H9 (cell line): ENCODE results near the gene ZNF319. TPM values are rescaled to one million over a fixed set of nuclear protein-coding genes. Genes with fewer than 3 reads are reported as not detected.

Source experiments
- DNase-seq: peaks from one replicate; pipeline ENCODE4 v3.0.0-alpha.2; 2017
- H2AFZ ChIP-seq: one replicate; pipeline ENCODE4 v1.6.1; 2013; ENCODE audit warnings: mild to moderate bottlenecking, low read length, control low read depth, moderate library complexity
- H2AK5ac ChIP-seq: 2 replicates; pipeline ENCODE4 v1.6.1; 2013; ENCODE audit warnings: low read length, control low read depth, mixed read lengths; ENCODE audit not compliant: insufficient read length
- H2BK120ac ChIP-seq: one replicate; pipeline ENCODE4 v1.6.1; 2013; ENCODE audit warnings: low read depth, mild to moderate bottlenecking, low read length, control low read depth, inconsistent platforms; ENCODE audit not compliant: poor library complexity, severe bottlenecking
- H2BK12ac ChIP-seq: 2 replicates; pipeline ENCODE4 v1.6.1; 2013; ENCODE audit warnings: low read length, control low read depth, mixed read lengths, low read depth; ENCODE audit not compliant: insufficient read length
- H2BK15ac ChIP-seq: 2 replicates; pipeline ENCODE4 v1.6.1; 2013; ENCODE audit warnings: low read depth, low read length, control low read depth
- H2BK20ac ChIP-seq: one replicate; pipeline ENCODE4 v1.6.1; 2013; ENCODE audit warnings: low read depth, mild to moderate bottlenecking, low read length, control low read depth, inconsistent platforms; ENCODE audit not compliant: poor library complexity, severe bottlenecking
- H2BK5ac ChIP-seq: 2 replicates; pipeline ENCODE4 v1.6.1; 2013; ENCODE audit warnings: low read length, control low read depth, mixed read lengths; ENCODE audit not compliant: insufficient read length
- H3K14ac ChIP-seq: 2 replicates; pipeline ENCODE4 v1.6.1; 2013; ENCODE audit warnings: low read length, control low read depth; ENCODE audit not compliant: insufficient read depth
- H3K18ac ChIP-seq: 2 replicates; pipeline ENCODE4 v1.6.1; 2013; ENCODE audit warnings: low read depth, mild to moderate bottlenecking, mixed read lengths, low read length, control low read depth; ENCODE audit not compliant: insufficient read length
- H3K23ac ChIP-seq: 2 replicates; pipeline ENCODE4 v1.6.1; 2013; ENCODE audit warnings: low read length, control low read depth, mixed read lengths, low read depth; ENCODE audit not compliant: insufficient read length
- H3K23me2 ChIP-seq: 2 replicates; pipeline ENCODE4 v1.6.1; 2013; ENCODE audit warnings: low read depth, mild to moderate bottlenecking, mixed read lengths, low read length, control low read depth; ENCODE audit not compliant: insufficient read length, poor library complexity, severe bottlenecking
- H3K27ac ChIP-seq: 2 replicates; pipeline ENCODE4 v1.5.1; 2013; ENCODE audit warnings: low read length, control low read depth, mixed read lengths, low read depth; ENCODE audit not compliant: insufficient read length
- H3K27me3 ChIP-seq: 2 replicates; pipeline ENCODE4 v1.6.1; 2013; ENCODE audit warnings: low read length, control low read depth, inconsistent platforms; ENCODE audit not compliant: insufficient read depth
- H3K4ac ChIP-seq: 2 replicates; pipeline ENCODE4 v1.6.1; 2013; ENCODE audit warnings: low read depth, mild to moderate bottlenecking, control low read depth, inconsistent platforms, low read length, moderate library complexity
- H3K4me1 ChIP-seq: 2 replicates; pipeline ENCODE4 v1.6.1; 2013; ENCODE audit warnings: low read length, control low read depth, inconsistent platforms; ENCODE audit not compliant: insufficient read depth
- H3K4me2 ChIP-seq: 2 replicates; pipeline ENCODE4 v1.6.1; 2013; ENCODE audit warnings: low read length, control low read depth, mixed read lengths; ENCODE audit not compliant: insufficient read length, insufficient read depth
- H3K56ac ChIP-seq: 2 replicates; pipeline ENCODE4 v1.6.1; 2013; ENCODE audit warnings: low read depth, mild to moderate bottlenecking, mixed read lengths, low read length, control low read depth; ENCODE audit not compliant: insufficient read length
- H3K79me1 ChIP-seq: 2 replicates; pipeline ENCODE4 v1.6.1; 2013; ENCODE audit warnings: low read depth, mild to moderate bottlenecking, moderate library complexity, low read length, control low read depth, inconsistent platforms; ENCODE audit not compliant: insufficient read depth, poor library complexity, severe bottlenecking
- H3K79me2 ChIP-seq: 2 replicates; pipeline ENCODE4 v1.6.1; 2013; ENCODE audit warnings: low read length, control low read depth, inconsistent platforms; ENCODE audit not compliant: insufficient read depth
- H3K9ac ChIP-seq: 2 replicates; pipeline ENCODE4 v1.6.1; 2013; ENCODE audit warnings: low read length, control low read depth, mixed read lengths; ENCODE audit not compliant: insufficient read length; ENCODE audit errors: extremely low read depth
- H3K9me3 ChIP-seq: one replicate; pipeline ENCODE4 v1.6.1; 2013; ENCODE audit warnings: low read depth, low read length, inconsistent platforms; ENCODE audit not compliant: control insufficient read depth
- H3T11ph ChIP-seq: one replicate; pipeline ENCODE4 v1.6.1; 2013; ENCODE audit warnings: mild to moderate bottlenecking, low read length, control low read depth, inconsistent platforms
- H4K20me1 ChIP-seq: one replicate; pipeline ENCODE4 v1.6.1; 2013; ENCODE audit not compliant: control insufficient read depth, insufficient read length, insufficient read depth
- H4K5ac ChIP-seq: 2 replicates; pipeline ENCODE4 v1.6.1; 2013; ENCODE audit warnings: low read depth, mild to moderate bottlenecking, mixed read lengths, low read length, control low read depth; ENCODE audit not compliant: insufficient read length
- H4K8ac ChIP-seq: replicated peaks from 2 replicates; pipeline ENCODE4 v1.6.1; 2013; ENCODE audit warnings: low read length, control low read depth, mixed read lengths, low read depth; ENCODE audit not compliant: insufficient read length
- H4K91ac ChIP-seq: 2 replicates; pipeline ENCODE4 v1.6.1; 2013; ENCODE audit warnings: low read depth, mild to moderate bottlenecking, moderate library complexity, mixed read lengths, low read length, control low read depth; ENCODE audit not compliant: insufficient read length
- H3K27ac Mint-ChIP-seq, 3 experiments: 2 replicates in 2 of 3; 3 replicates in 1 of 3; pipeline ENCODE4 v1.8.0; 2020 to 2021; ENCODE audit warnings: mixed read lengths in 3 of 3, mild to moderate bottlenecking in 1 of 3, moderate library complexity in 1 of 3
- H3K27me3 Mint-ChIP-seq: 2 replicates; pipeline ENCODE4 v1.8.0; 2021; ENCODE audit warnings: low read depth, mild to moderate bottlenecking, moderate library complexity, mixed read lengths
- H3K36me3 Mint-ChIP-seq, 3 experiments: 2 replicates in 2 of 3; 3 replicates in 1 of 3; pipeline ENCODE4 v1.8.0; 2020 to 2021; ENCODE audit warnings: low read depth in 3 of 3, mixed read lengths in 3 of 3; ENCODE audit not compliant: insufficient read depth in 1 of 3
- H3K4me1 Mint-ChIP-seq, 2 experiments: 2 replicates each; pipeline ENCODE4 v1.8.0; 2020; ENCODE audit warnings: mixed read lengths in 2 of 2
- H3K4me3 Mint-ChIP-seq, 2 experiments: 2 replicates in 1 of 2; 3 replicates in 1 of 2; pipeline ENCODE4 v1.8.0; 2020 to 2021; ENCODE audit warnings: mild to moderate bottlenecking in 2 of 2, mixed read lengths in 2 of 2, moderate library complexity in 1 of 2
- H3K9me3 Mint-ChIP-seq, 2 experiments: 2 replicates in 1 of 2; 3 replicates in 1 of 2; pipeline ENCODE4 v1.8.0; 2020; ENCODE audit warnings: mild to moderate bottlenecking in 2 of 2, mixed read lengths in 2 of 2, moderate library complexity in 1 of 2
- WGBS: extraction: QIAGEN DNeasy Blood & Tissue Kit; methylation state at CpG from one replicate; pipeline ENCODE4 v1.1.7; 2013; ENCODE audit warnings: missing lambda C conversion rate, low lambda C conversion rate, mixed read lengths; ENCODE audit not compliant: insufficient read length; ENCODE audit errors: extremely low coverage; 5-methylcytosine and 5-hydroxymethylcytosine counted together
- total RNA-seq: library from RNA; stranded (reverse); gene quantifications from 2 replicates; pipeline ENCODE4 v1.2.1, GENCODE V29; 2021
- TF ChIP-seq, protein P1 (sequence below): fragments of 200-600 bp; sonication (generic); conservative IDR thresholded peaks from 3 replicates; pipeline ENCODE4 v1.8.0; 2021; ENCODE audit warnings: antibody characterized with exemption, mild to moderate bottlenecking

The ZNF319 gene
- total RNA-seq, 1 experiment from 2014 or later: 5.6 TPM

DNA sequence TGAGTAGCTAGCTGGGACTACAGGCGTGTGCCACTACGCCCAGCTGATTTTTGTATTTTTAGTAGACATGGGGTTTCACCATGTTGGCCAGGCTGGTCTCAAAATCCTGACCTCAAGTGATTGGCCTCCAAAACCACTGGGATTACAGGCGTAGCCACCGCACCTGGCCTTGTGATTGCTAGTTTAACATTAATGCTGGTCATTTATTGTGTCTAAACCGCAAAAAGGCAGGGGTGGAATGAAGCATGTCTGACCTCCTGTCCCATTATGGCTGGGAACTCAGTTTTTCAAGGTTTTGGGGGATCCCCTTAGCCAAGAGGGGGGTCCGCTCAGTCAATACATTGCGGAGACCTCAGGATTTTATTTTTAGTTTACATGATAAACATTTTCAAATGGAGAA is 18.8 kb downstream of the ZNF319 start:
- Mint-ChIP-seq H3K27ac (no peak overlapping the region), H3K27me3 (peaks cover 33% of the 10 kb centered on the region), H3K4me3 (no peak overlapping the region), H3K4me1 (peaks cover 3 to 9% of the 10 kb centered on the region in 2 experiments; a peak in 3 of 4 replicates), H3K36me3 (no peaks in the 10 kb centered on the region; a peak in 1 of 7 replicates), H3K9me3 (no peaks in the 10 kb centered on the region)
- no peak overlapping the region for H3K4ac ChIP-seq
- no peaks in the 10 kb centered on the region for H3K9me3 ChIP-seq
- H2AK5ac ChIP-seq: no peak overlapping the region
- no peak overlapping the region for H2AFZ ChIP-seq
- no peak overlapping the region for H3K9ac ChIP-seq
- TF ChIP-seq, protein P1, sequence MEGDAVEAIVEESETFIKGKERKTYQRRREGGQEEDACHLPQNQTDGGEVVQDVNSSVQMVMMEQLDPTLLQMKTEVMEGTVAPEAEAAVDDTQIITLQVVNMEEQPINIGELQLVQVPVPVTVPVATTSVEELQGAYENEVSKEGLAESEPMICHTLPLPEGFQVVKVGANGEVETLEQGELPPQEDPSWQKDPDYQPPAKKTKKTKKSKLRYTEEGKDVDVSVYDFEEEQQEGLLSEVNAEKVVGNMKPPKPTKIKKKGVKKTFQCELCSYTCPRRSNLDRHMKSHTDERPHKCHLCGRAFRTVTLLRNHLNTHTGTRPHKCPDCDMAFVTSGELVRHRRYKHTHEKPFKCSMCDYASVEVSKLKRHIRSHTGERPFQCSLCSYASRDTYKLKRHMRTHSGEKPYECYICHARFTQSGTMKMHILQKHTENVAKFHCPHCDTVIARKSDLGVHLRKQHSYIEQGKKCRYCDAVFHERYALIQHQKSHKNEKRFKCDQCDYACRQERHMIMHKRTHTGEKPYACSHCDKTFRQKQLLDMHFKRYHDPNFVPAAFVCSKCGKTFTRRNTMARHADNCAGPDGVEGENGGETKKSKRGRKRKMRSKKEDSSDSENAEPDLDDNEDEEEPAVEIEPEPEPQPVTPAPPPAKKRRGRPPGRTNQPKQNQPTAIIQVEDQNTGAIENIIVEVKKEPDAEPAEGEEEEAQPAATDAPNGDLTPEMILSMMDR: no peak
- no peak for DNase-seq
- H3K4me2 ChIP-seq: no peak overlapping the region
- H3K23ac ChIP-seq: no peak overlapping the region
- H3K18ac ChIP-seq: no peak overlapping the region
- H3T11ph ChIP-seq: no peak overlapping the region
- H3K27ac ChIP-seq: no peak overlapping the region
- peaks cover 11% of the 10 kb centered on the region; the same call in 1 of the 2 replicates for H3K27me3 ChIP-seq
- no peak overlapping the region for H2BK20ac ChIP-seq
- H3K56ac ChIP-seq: no peak overlapping the region
- H2BK120ac ChIP-seq: no peak overlapping the region
- H3K79me2 ChIP-seq: no peaks in the 10 kb centered on the region
- no peak overlapping the region for H2BK15ac ChIP-seq
- H3K4me1 ChIP-seq: no peaks in the 10 kb centered on the region
- no peaks in the 10 kb centered on the region for H4K20me1 ChIP-seq
- peaks cover 16% of the 10 kb centered on the region for H3K23me2 ChIP-seq
- H4K5ac ChIP-seq: no peak overlapping the region
- no peak overlapping the region for H3K14ac ChIP-seq
- no peak overlapping the region for H4K8ac ChIP-seq
- H3K79me1 ChIP-seq: no peaks in the 10 kb centered on the region
- no peak overlapping the region for H2BK12ac ChIP-seq
- H2BK5ac ChIP-seq: no peak overlapping the region
- WGBS: no CpG with 5 or more reads among the region's 7 CpGs
- H4K91ac ChIP-seq: no peak overlapping the region
